ENCODE results near the gene ELOVL5.
"Not testable (repeated sequence)": the region's sequence is repeated elsewhere in the genome, so short reads cannot be mapped to it uniquely, and the experiment has no call there.

The ELOVL5 gene

GRCh38 chr6:53305506-53306005, 43.2 kb downstream of the ELOVL5 start:
- not testable (repeated sequence) for DNase-seq (ENCODE audit: low read depth, low spot score)

GRCh38 chr6:53304953-53305352, 43.8 kb downstream of the ELOVL5 start:
- DNase-seq (ENCODE audit: low read depth, low spot score): not testable (repeated sequence)

- no peak for DNase-seq (ENCODE audit: low read depth, low spot score)
Measured at GRCh38 chr6:53302678-53303360, 45.9 kb downstream of the ELOVL5 start.

- DNase-seq (ENCODE audit: low read depth, low spot score): no peak
Measured at GRCh38 chr6:53301801-53302537, 46.8 kb downstream of the ELOVL5 start.

GRCh38 chr6:53300656-53301551, 47.8 kb downstream of the ELOVL5 start:
- DNase-seq (ENCODE audit: low read depth, low spot score): no peak

- no peak for DNase-seq (ENCODE audit: low read depth, low spot score)
Measured at GRCh38 chr6:53299331-53300005, 49.3 kb downstream of the ELOVL5 start.

- no peak for DNase-seq (ENCODE audit: low read depth, low spot score)
Measured at GRCh38 chr6:53297004-53297403, 51.7 kb downstream of the ELOVL5 start.

- DNase-seq (ENCODE audit: low read depth, low spot score): no peak
Measured at GRCh38 chr6:53295176-53295575, 53.6 kb downstream of the ELOVL5 start.

GRCh38 chr6:53294611-53295010, 54.1 kb downstream of the ELOVL5 start:
- DNase-seq (ENCODE audit: low read depth, low spot score): no peak

GRCh38 chr6:53294095-53294494, 54.7 kb downstream of the ELOVL5 start:
- DNase-seq (ENCODE audit: low read depth, low spot score): no peak

GRCh38 chr6:53293691-53294090, 55.1 kb downstream of the ELOVL5 start:
- no peak for DNase-seq (ENCODE audit: low read depth, low spot score)

- DNase-seq (ENCODE audit: low read depth, low spot score): peak; percentile 30
Measured at GRCh38 chr6:53290537-53291510, 57.9 kb downstream of the ELOVL5 start.

- DNase-seq (ENCODE audit: low read depth, low spot score): no peak
Measured at GRCh38 chr6:53287336-53288225, 61.2 kb downstream of the ELOVL5 start.

- no peak for DNase-seq (ENCODE audit: low read depth, low spot score)
Measured at GRCh38 chr6:53284901-53285300, 63.8 kb downstream of the ELOVL5 start.

- no peak for DNase-seq (ENCODE audit: low read depth, low spot score)
Measured at GRCh38 chr6:53282741-53283140, 66.0 kb downstream of the ELOVL5 start.

GRCh38 chr6:53282234-53282633, 66.5 kb downstream of the ELOVL5 start:
- DNase-seq (ENCODE audit: low read depth, low spot score): no peak

GRCh38 chr6:53281518-53282215, 67.1 kb downstream of the ELOVL5 start:
- no peak for DNase-seq (ENCODE audit: low read depth, low spot score)

GRCh38 chr6:53280207-53280606, 68.5 kb downstream of the ELOVL5 start:
- DNase-seq (ENCODE audit: low read depth, low spot score): no peak

- DNase-seq (ENCODE audit: low read depth, low spot score): no peak
Measured at GRCh38 chr6:53279293-53279692, 69.5 kb downstream of the ELOVL5 start.
